Measurements from ENCODE around the gene SLC8B1.

- TF ChIP-seq POLR2AphosphoS5 (IDR thresholded peaks at IDR 0.05; ENCODE audit: borderline replicate concordance, low read depth, low read length) = no peak
- TF ChIP-seq EZH2 (IDR thresholded peaks at IDR 0.05) = no peak
- TF ChIP-seq FOXP2 (optimal IDR thresholded peaks at IDR 0.05; ENCODE audit: control extremely low read depth, extremely low read length, insufficient read depth) = no peak
Measured at GRCh38 chr12:113249546-113249945, 85.4 kb downstream of the SLC8B1 start.
